Esophagus squamous epithelium (tissue), 4 donors: ENCODE results near the gene DCAKD.

ENCODE experiments used
- CTCF ChIP-seq, 6 experiments: fragments of 450-650 bp in 4 of 6; fragments of 200-600 bp in 2 of 6; sonication (generic) in 2 of 6; IDR thresholded peaks; one replicate each; pipeline ENCODE4 v1.5.1; 2016 to 2019; ENCODE audit warnings: antibody characterized with exemption in 6 of 6, mild to moderate bottlenecking in 4 of 6, moderate library complexity in 4 of 6
- POLR2A ChIP-seq, 4 donors: fragments of 450-650 bp; IDR thresholded peaks; one replicate each; pipeline ENCODE4 v1.6.1; 2017; ENCODE audit warnings: antibody characterized with exemption in 4 of 4, mild to moderate bottlenecking in 4 of 4, moderate library complexity in 3 of 4

GRCh38 chr17:44976206-44976605 lies 75.2 kb downstream of the DCAKD start:
- TF ChIP-seq CTCF (IDR thresholded peaks at IDR 0.05), result no peak
- TF ChIP-seq POLR2A (IDR thresholded peaks at IDR 0.05), result no peak
